Mesenteric fat pad (tissue), 1 donor: ENCODE measurements around the gene CEP20. TPM values are rescaled to one million over a fixed set of nuclear protein-coding genes. Genes with fewer than 3 reads are reported as not detected.

Experiments
- DNase-seq: peaks from one replicate; pipeline ENCODE4 v3.0.0-alpha.2; 2020; ENCODE audit warnings: low spot score
- total RNA-seq: library from RNA; stranded (reverse); fragmentation: NEBNext Ultra II Directional; extraction: Animal tissue kit (Norgen Biotek cat#: 25700); gene quantifications from one replicate; pipeline ENCODE4 v1.2.1, GENCODE V29; 2021
- donor health status: DM: yes; HTN: yes; CAD: no.

The CEP20 gene
- total RNA-seq, 1 donor from 2014 or later = 31.4 TPM

- DNase-seq = no peak
Observed at GRCh38 chr16:15835136-15835878, 53.1 kb downstream of the CEP20 start.

GRCh38 chr16:15834502-15834901, 53.9 kb downstream of the CEP20 start:
- no peak for DNase-seq

- no peak for DNase-seq
Observed at GRCh38 chr16:15833541-15833940, 54.9 kb downstream of the CEP20 start.

GRCh38 chr16:15832241-15832640, 56.2 kb downstream of the CEP20 start:
- no peak for DNase-seq

- DNase-seq = no peak
Observed at GRCh38 chr16:15830832-15831451, 57.5 kb downstream of the CEP20 start.

GRCh38 chr16:15829460-15829859, 58.9 kb downstream of the CEP20 start:
- DNase-seq = no peak

- no peak for DNase-seq
Observed at GRCh38 chr16:15827709-15828343, 60.6 kb downstream of the CEP20 start.

- DNase-seq = no peak
Observed at GRCh38 chr16:15827299-15827698, 61.1 kb downstream of the CEP20 start.

- DNase-seq = no peak
Observed at GRCh38 chr16:15825750-15826305, 62.6 kb downstream of the CEP20 start.

GRCh38 chr16:15822957-15823356, 65.4 kb downstream of the CEP20 start:
- peak; percentile 71 for DNase-seq

GRCh38 chr16:15820837-15821236, 67.6 kb downstream of the CEP20 start:
- DNase-seq = peak; percentile 43

GRCh38 chr16:15819046-15819445, 69.4 kb downstream of the CEP20 start:
- no peak for DNase-seq

GRCh38 chr16:15817446-15817845, 71.0 kb downstream of the CEP20 start:
- DNase-seq = peak; percentile 39

- DNase-seq = no peak
Observed at GRCh38 chr16:15816228-15816627, 72.2 kb downstream of the CEP20 start.

Other genes starting within 250 kb of the CEP20 start
- 51.4 TPM for gene MARF1, start 245.4 kb downstream of the CEP20 start, total RNA-seq
- gene NDE1, start 238.4 kb downstream of the CEP20 start, total RNA-seq = 26.8 TPM
- gene MYH11, start 31.6 kb downstream of the CEP20 start, total RNA-seq = 53.5 TPM
- gene ABCC1, start 61.0 kb upstream of the CEP20 start, total RNA-seq = 42.8 TPM